ENCODE results near the gene POU2F2. TPM values are rescaled to one million over a fixed set of nuclear protein-coding genes. Genes with fewer than 3 reads are reported as not detected.

Gene POU2F2
- total RNA-seq, 1 donor from 2014 or later = 6.1 TPM

- TF ChIP-seq CTCF (IDR thresholded peaks at IDR 0.05) = no peak
These were observed 72.1 kb downstream of the POU2F2 start for GRCh38 chr19:42060117-42060516.

GRCh38 chr19:42059196-42059595, 73.0 kb downstream of the POU2F2 start:
- H3K27ac ChIP-seq = no peak overlapping the region
- intact Hi-C loops (cut with DNase I) = no loop called here
- H3K4me3 ChIP-seq = no peak overlapping the region
- DNase-seq (no peak), ATAC-seq (no peak)
- H3K36me3 ChIP-seq = no peaks in the 10 kb centered on the region
- no peaks in the 10 kb centered on the region for H3K9me3 ChIP-seq
- H3K27me3 ChIP-seq (ENCODE audit: low read depth) = no peaks in the 10 kb centered on the region
- no peak for TF ChIP-seq CTCF (IDR thresholded peaks at IDR 0.05)
- no peaks in the 10 kb centered on the region for H3K4me1 ChIP-seq

More at GRCh38 chr19:42060117-42060516, 72.1 kb downstream of the POU2F2 start:
- H3K4me3 ChIP-seq = no peak overlapping the region
- no peaks in the 10 kb centered on the region for H3K4me1 ChIP-seq
- H3K9me3 ChIP-seq = no peaks in the 10 kb centered on the region
- DNase-seq = no peak
- no peak overlapping the region for H3K27ac ChIP-seq
- H3K36me3 ChIP-seq = no peaks in the 10 kb centered on the region
- ATAC-seq = no peak
- intact Hi-C loops (cut with DNase I) = no loop called here
- H3K27me3 ChIP-seq (ENCODE audit: low read depth) = peaks cover under 1% of the 10 kb centered on the region

- Histone ChIP-seq H3K27ac (no peak overlapping the region), H3K9me3 (no peaks in the 10 kb centered on the region), H3K27me3 (ENCODE audit: low read depth) (no peaks in the 10 kb centered on the region), H3K36me3 (no peaks in the 10 kb centered on the region), H3K4me3 (no peak overlapping the region), H3K4me1 (no peaks in the 10 kb centered on the region)
- no peak for TF ChIP-seq CTCF (IDR thresholded peaks at IDR 0.05)
- no peak for ATAC-seq
- intact Hi-C loops (cut with DNase I) = no loop called here
- DNase-seq = no peak
These were observed 74.4 kb downstream of the POU2F2 start for GRCh38 chr19:42057846-42058245.

- Histone ChIP-seq H3K27me3 (ENCODE audit: low read depth) (no peaks in the 10 kb centered on the region), H3K4me3 (no peak overlapping the region), H3K36me3 (no peaks in the 10 kb centered on the region), H3K9me3 (no peaks in the 10 kb centered on the region), H3K4me1 (no peaks in the 10 kb centered on the region), H3K27ac (no peak overlapping the region)
- intact Hi-C loops (cut with DNase I) = no loop called here
- DNase-seq = no peak
- no peak for TF ChIP-seq CTCF (IDR thresholded peaks at IDR 0.05)
- ATAC-seq = no peak
These were observed 78.0 kb downstream of the POU2F2 start for GRCh38 chr19:42054205-42054604.

GRCh38 chr19:42053037-42053935, 79.0 kb downstream of the POU2F2 start:
- no peak overlapping the region for H3K4me3 ChIP-seq
- no peak overlapping the region for H3K27ac ChIP-seq
- H3K27me3 ChIP-seq (ENCODE audit: low read depth) = no peaks in the 10 kb centered on the region
- intact Hi-C loops (cut with DNase I) = no loop called here
- TF ChIP-seq CTCF (IDR thresholded peaks at IDR 0.05) = no peak
- no peaks in the 10 kb centered on the region for H3K36me3 ChIP-seq
- DNase-seq (no peak), ATAC-seq (peak in 1 of 2 donors; percentile 7)
- no peaks in the 10 kb centered on the region for H3K9me3 ChIP-seq
- H3K4me1 ChIP-seq = no peaks in the 10 kb centered on the region
